Fibroblast of skin of left quadriceps (primary cell): ENCODE results near the gene SLC25A33.
"Not testable (repeated sequence)": the region's sequence is repeated elsewhere in the genome, so short reads cannot be mapped to it uniquely, and the experiment has no call there.

Experiments used
- DNase-seq, 2 experiments: peaks; one replicate each; pipeline ENCODE4 v3.0.0-alpha.2; 2013; ENCODE audit warnings: low read depth in 2 of 2

Gene SLC25A33

GRCh38 chr1:9539165-9539828 is at the start of gene SLC25A33:
Gene SLC25A33, plus strand, starts transcription at chr1:9539465. Its CDS starts 227 bp downstream, at chr1:9539692.
- DNase-seq = peak; percentile 96

GRCh38 chr1:9490605-9491339 is 48.5 kb upstream of the SLC25A33 start:
- DNase-seq = peak; percentile 44 to 45

- DNase-seq = no peak
Measured at GRCh38 chr1:9493326-9493725, 45.9 kb upstream of the SLC25A33 start.

- peak; percentile 5 to 6 for DNase-seq
Measured at GRCh38 chr1:9494936-9495758, 44.1 kb upstream of the SLC25A33 start.

- DNase-seq = no peak
Measured at GRCh38 chr1:9495854-9496374, 43.4 kb upstream of the SLC25A33 start.

- DNase-seq = no peak
Measured at GRCh38 chr1:9500756-9501754, 38.2 kb upstream of the SLC25A33 start.

- DNase-seq = no peak
Measured at GRCh38 chr1:9503001-9503675, 36.1 kb upstream of the SLC25A33 start.

- no peak for DNase-seq
Measured at GRCh38 chr1:9505143-9505542, 34.1 kb upstream of the SLC25A33 start.

- DNase-seq = no peak
Measured at GRCh38 chr1:9506901-9507300, 32.4 kb upstream of the SLC25A33 start.

- DNase-seq = no peak
Measured at GRCh38 chr1:9510130-9510529, 29.1 kb upstream of the SLC25A33 start.

- not testable (repeated sequence) for DNase-seq
Measured at GRCh38 chr1:9515550-9515949, 23.7 kb upstream of the SLC25A33 start.

GRCh38 chr1:9518454-9518998 is 20.7 kb upstream of the SLC25A33 start:
- DNase-seq = no peak

GRCh38 chr1:9520411-9520810 is 18.9 kb upstream of the SLC25A33 start:
- DNase-seq = no peak

- no peak for DNase-seq
Measured at GRCh38 chr1:9529190-9529589, 10.1 kb upstream of the SLC25A33 start.

- DNase-seq = no peak
Measured at GRCh38 chr1:9530320-9530719, 8.9 kb upstream of the SLC25A33 start.

GRCh38 chr1:9534953-9535352 is 4.3 kb upstream of the SLC25A33 start:
- no peak for DNase-seq

- DNase-seq = no peak
Measured at GRCh38 chr1:9536301-9536700, 3.0 kb upstream of the SLC25A33 start.

- DNase-seq = no peak
Measured at GRCh38 chr1:9537863-9538668, 1.2 kb upstream of the SLC25A33 start.

GRCh38 chr1:9538669-9539164 is 548 bp upstream of the SLC25A33 start:
- DNase-seq = no peak
